ENCODE data around the gene PCNX1.

- TF ChIP-seq EZH2phosphoT487 (IDR thresholded peaks at IDR 0.05; ENCODE audit: insufficient read depth, low read depth), result no peak
- no peak for TF ChIP-seq EZH2 (IDR thresholded peaks at IDR 0.05; ENCODE audit: insufficient read depth, poor library complexity, severe bottlenecking)
Measured at GRCh38 chr14:70942342-70942706, 35.1 kb downstream of the PCNX1 start.

All from GM23248 (cell line).